DMS53 treated with DMSO at 0.1 percent for 48 hours (cell line): ENCODE data around the gene SQSTM1.
"Not testable (repeated sequence)": the region's sequence is repeated elsewhere in the genome, so short reads cannot be mapped to it uniquely, and the experiment has no call there.

ENCODE experiments used
- DNase-seq: peaks from one replicate; lab custom pipeline; 2025; ENCODE audit not compliant: unreplicated experiment; lab: John Stamatoyannopoulos, UW

SQSTM1 gene

DNA sequence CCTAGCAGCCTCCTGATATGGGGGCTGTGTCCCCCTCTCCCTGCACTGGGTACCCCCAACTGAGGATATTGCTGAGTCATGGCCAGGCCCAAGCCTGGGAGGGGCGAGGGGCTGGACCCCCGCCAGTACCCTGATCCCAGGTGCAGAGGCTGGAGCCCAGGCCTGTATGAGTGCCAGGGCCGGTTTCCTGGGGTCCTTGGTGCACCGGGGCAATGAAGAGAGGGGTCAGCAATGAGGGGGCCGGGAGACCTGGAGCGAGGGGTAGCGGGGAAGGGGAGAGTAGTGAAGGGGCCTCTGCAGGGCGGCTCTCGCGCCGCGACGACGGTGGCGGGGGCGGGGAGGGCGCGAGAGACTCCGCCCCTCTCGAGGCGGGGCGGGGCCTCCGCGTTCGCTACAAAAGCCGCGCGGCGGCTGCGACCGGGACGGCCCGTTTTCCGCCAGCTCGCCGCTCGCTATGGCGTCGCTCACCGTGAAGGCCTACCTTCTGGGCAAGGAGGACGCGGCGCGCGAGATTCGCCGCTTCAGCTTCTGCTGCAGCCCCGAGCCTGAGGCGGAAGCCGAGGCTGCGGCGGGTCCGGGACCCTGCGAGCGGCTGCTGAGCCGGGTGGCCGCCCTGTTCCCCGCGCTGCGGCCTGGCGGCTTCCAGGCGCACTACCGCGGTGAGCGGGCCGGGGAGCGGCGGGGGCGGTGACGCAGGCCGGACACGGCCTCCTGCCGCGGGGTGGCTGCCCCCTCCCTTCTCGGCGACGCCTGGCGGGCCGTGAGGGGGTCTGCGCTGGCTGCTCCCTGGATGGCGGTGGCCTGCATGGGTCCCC, at the start of gene SQSTM1:
SQSTM1 (plus strand) TSS at position 423 of the 815 bp plus-strand sequence; CDS start at position 455, 32 bp downstream.
- peak; percentile 56 for DNase-seq

DNA sequence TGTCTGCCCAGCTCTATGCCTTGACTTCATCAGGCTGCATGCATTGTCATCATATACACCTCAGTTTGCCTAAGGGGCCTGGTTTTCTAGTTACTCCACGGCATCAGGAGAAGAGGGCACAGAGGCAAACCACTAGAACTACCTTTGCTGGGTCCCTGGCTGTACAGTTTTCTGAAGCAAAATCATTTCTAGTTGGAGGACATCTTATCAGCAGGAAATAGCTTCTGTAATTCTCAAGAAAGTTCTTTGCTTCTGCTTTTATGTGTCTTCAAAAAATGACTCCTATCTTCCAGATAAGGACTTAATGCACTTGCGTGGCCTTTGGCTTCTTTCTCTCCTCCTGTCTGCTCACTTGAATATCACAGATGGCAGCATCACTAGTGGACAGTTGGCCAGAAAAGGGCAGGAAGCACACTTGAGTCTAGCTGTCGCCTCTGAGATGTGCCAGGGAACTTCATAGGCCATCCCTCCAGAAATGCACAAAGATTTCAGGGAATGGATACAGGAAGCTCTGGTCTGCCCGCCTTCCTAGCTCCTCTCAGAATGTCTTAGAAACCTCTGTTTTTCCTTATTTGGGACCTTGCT, 49.3 kb upstream of the SQSTM1 start:
- no peak for DNase-seq

DNA sequence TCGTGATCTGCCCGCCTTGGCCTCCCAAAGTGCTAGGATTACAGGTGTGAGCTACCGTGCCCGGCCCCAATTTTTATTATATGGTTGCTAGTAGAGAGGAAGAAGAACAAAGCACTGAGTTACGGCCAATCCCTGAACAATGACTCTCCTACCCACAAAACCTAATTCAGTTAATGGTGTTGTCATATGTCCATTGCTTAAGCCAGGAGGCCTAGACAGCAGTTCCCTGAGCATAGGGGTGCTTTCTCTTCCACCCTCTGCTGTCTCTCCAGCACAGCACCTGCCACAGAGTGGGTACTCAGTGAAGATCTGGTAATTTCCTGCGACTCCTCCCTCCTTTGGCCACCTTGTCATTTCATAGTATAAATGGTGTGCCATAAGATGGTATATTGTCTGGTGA, 48.4 kb upstream of the SQSTM1 start:
- DNase-seq, result no peak

DNA sequence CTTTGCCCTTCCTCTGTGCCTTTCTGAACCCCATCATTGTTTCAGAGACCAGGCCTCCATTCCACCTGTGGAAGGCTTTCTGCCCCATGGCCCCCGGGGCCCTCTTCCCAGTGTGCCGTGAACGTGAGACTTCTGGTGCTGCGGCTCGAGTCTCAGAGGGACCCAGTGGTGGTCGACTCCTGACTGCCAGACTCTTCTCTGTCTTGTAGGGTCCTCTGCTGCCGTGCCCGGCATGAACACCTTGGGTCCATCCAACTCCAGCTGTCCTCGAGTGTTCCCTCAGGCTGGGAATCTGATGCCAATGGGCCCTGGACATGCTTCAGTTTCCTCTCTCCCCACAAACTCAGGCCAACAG, 47.0 kb upstream of the SQSTM1 start:
- DNase-seq, result no peak

DNA sequence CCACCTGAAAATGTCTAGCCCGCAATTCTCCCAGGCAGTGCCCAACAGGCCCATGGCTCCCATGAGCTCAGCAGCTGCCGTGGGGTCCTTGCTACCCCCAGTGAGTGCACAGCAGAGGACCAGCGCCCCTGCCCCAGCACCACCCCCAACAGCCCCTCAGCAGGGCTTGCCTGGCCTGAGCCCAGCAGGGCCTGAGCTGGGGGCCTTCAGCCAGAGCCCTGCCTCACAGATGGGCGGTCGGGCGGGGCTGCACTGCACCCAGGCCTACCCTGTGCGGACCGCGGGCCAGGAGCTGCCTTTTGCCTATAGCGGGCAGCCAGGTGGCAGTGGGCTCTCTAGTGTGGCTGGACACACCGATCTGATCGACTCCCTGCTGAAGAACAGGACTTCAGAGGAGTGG, 46.3 kb upstream of the SQSTM1 start:
- no peak for DNase-seq

DNA sequence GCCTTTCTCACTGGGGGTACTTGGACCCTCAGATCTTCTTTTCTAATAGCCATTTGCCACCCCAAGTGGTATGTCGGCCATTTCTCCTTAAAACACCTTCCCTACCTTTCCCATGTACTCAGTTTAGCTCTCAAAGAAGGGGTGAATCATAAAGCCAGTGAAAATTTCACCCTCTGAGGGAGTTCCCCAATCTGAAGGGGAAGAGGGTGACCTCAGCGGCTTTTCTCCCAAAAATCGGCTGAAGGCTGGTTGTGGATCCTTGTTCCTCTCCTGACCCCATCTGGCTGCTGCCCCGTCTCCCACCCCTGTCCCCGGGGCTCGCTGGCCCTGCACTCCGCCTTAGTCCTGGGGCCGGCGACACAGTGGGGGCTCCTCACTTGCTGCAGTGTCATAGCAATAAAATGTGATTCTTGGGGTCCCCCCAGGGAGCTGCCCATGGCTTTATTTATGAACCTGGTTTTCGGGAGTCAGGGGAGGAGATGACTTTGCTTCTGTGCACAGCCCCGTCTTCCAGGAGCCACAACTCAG, 44.2 kb upstream of the SQSTM1 start:
- DNase-seq, result no peak

DNA sequence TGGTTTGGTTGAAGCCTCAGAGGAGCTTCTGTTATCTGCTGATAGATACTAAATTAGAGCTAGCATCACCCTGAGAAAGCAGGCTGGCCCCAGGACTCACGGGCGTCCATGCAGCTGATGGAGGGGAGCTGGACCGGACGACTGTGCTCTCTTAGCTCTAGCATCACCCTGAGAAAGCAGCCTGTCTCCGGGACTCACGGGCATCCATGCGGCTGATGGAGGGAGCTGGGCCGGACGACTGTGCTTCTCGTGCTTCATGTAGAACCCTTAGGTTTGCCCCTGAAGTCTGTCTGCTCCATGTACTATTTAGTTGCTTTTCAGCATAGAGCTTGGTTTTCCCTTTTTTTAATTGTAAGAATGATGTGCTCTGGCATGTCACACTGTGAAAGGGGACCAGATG, 43.2 kb upstream of the SQSTM1 start:
- no peak for DNase-seq

DNA sequence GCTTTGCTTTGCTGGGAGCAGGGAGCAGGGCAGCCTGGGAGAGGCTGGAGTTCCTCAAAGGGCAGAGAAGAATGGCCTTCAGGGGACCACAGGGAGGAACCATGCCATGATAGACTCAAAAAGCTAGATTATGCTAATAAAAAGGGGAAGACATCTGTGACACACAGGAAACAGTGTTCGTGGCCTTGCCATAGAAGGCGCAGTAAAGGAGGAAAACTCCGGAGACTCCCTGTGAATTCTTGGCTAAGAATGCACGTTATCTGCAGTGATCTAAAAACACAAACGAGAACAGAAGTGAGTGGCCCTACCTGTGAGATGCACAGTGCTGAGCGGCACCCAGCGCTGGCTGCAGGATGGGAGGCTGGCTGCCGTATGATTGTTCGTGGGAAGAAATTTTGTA, 42.8 kb upstream of the SQSTM1 start:
- DNase-seq, result no peak

DNA sequence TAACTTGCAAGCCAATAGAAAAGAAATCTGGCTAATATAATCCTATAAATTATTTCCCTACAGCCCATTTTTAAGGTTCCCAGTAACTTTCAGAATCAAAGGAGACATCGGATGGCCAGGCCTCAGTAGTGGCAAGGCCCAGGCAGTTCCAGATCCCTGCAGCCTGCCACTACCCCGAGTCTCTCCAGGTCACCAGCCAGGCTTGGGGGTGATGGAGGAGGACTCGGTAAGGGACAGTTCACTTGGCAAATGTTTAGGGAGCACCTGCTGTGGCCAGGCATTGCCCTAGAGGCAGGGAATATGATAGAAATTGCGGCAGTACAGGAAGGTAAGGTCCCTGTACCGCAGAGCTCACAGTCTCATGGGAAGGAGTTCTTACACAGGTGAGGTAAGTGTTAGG, 42.1 kb upstream of the SQSTM1 start:
- no peak for DNase-seq

DNA sequence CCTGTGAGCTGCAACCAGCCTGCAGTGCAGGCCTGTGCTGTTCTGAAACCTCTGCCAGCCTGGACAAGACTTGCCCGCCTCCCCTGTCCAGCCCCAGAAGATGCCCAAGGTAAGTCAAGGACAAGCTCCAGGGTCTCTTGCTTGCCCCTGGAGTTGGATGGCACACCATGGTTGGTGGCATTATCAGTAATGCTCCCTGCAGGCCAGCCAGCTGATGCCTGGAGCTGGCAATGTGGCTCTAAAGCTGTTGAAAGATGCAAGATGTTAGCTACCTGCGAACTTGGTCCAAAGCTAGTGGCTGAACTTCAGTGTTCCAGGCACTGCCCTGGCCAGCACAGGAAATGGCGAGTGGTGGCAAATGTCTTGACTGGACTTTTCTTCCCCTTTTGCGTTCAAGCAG, 40.9 kb upstream of the SQSTM1 start:
- DNase-seq, result no peak

DNA sequence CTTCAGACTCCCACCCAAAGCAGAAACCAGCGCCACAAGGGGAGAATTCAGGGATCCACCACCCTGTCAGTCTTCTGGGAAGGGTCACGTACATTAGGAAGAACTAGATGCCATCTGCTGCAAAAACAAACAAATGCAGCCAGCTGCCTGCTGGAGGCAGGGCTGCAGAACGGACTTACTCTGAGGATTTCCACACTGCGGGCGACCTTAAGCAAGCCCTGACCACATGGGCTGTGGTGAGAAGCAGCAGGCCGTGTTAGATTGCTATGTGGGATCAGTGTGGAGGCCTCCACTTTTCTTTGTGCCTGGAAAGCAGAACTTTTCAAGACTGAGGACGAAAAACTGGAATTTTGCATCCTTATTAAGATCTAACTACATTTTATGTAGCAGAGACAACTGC, 40.3 kb upstream of the SQSTM1 start:
- DNase-seq, result no peak

DNA sequence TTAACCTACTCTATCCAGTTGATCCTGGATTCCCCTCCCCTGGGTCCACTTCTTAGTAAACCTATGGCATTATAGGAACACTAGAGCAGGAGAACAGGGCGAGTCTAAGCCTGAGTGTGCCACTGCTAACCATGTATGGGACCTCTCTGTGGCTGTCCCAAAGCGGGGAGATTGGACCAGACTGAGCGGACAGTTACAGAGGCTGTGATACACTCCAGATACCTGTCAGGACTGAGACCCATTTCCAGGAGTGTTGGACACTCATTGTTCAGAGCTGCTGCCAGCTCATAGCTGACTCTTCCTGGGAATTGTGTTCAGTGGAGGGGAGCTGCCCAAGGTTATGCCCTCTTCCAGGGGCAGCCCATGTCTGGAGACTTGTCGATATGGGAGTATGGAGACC, 38.9 kb upstream of the SQSTM1 start:
- no peak for DNase-seq

DNA sequence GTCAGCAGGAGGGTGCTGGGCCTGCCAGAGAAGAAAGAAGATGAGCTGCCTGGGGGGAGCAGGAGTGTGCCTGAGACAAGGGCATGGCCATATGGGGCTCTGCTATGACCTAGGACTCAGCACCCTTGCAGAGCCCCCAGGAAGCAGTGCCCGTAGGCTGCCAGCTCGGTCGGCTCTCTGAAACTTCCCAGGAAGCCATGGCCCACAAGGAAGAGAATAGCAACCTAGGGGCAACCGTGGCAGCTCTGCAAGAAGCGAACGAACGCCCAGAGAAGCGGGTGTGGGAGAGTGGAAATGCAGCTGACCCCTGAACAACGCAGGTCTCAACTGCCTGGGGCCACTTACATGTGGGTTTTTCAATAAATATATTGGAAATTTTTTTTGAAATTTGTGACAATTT, 37.6 kb upstream of the SQSTM1 start:
- DNase-seq, result no peak

DNA sequence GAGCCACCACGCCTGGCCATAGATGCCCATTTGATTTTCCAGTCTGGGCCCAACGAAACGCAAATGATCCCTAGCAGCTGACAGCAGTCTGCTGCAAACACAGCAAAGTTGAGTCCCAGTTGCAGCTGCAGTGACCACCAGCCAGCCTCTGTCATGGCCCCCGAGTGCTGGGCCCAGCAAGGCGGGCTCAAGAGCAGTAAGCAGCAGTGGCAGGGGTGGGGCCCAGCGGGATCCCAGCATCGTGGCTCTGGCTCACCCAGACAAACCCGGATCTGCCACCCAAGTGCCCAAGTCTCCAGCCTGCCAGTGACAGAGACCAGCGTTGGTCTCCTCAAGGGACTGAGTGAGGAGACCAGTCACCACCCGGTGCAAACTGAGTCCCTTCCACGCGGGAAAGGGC, 33.8 kb upstream of the SQSTM1 start:
- no peak for DNase-seq

DNA sequence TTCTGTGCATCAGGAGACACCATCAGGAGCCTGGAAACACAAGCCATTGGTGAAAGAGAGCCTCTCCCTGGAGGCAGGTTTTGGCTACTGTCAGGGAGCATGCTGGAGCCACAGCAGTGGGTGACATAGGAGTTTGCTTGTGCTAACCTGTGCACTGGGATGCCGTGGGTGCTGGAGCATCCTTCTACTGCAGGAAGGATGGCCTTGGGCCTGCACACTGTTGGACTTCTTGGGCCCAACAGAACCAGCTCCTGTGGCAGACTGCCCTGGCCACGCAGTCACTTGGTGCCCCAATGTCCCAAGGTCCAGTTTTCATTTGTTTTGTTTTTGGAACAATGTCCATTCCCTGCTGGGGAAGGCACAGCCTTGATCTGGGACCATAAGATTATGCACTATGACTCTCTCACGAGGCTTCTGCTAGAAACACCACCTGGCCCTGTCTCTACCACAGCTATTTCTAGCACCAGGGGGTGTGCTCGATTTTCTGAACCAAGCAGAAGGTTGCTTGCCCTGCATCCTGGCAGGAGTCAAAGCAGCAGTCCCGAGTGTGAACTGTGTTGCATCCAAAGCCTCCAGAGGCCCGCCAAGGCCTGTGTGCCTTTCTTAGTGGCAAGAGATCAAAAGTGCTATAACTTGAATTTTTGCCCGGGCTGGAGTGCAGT, 32.4 kb upstream of the SQSTM1 start:
- no peak for DNase-seq

DNA sequence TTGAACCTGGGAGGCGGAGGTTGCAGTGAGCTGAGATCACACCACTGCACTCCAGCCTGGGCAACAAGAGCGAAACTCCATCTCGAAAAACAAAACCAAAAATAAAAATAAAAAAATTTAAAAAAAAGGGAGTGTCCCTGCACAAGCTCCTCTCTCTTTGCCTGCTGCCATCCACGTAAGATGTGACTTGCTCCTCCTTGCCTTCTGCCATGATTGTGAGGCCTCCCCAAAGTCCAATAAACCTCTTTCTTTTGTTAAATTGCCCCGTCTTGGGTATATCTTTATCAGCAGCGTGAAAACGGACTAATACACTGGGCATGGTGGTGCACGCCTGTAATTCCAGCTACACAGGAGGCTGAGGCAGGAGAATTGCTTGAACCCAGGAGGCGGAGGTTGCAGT, 31.4 kb upstream of the SQSTM1 start:
- DNase-seq, result not testable (repeated sequence)

DNA sequence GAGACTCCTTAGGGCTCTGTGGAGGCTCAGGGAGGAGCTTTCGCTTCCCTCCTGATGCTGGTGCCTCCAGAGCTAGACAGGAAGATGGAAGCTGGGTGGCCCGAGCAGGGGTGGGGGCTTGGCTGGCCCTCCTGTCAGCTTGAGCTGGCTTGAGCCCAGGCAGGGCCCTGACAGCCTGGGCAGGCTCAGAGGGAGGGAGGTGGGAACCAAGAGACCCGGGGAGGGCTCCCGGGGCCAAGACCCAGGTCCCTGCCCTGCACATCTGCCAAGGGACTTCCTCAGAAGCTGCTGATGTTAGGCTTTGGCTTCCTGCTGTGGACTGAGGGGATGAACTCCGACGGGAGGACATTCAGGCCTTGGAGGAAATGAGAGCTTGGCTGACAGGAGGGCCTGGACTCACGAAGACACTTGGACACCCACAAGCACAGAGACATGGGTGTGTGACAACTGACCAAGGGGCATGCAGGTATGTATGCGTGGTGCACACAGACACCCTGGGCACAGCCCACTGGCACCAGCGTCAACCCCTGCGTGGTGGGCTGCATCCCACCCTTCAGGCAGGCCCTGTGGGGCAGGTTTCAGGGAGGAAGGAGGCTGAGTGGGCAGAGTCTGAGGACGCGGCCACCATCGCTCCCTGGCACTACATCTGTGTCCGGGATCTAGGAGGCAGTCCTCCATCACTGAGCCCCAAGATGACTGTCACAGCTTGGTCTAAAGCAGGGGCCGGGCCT, 28.7 kb upstream of the SQSTM1 start:
- DNase-seq, result no peak

DNA sequence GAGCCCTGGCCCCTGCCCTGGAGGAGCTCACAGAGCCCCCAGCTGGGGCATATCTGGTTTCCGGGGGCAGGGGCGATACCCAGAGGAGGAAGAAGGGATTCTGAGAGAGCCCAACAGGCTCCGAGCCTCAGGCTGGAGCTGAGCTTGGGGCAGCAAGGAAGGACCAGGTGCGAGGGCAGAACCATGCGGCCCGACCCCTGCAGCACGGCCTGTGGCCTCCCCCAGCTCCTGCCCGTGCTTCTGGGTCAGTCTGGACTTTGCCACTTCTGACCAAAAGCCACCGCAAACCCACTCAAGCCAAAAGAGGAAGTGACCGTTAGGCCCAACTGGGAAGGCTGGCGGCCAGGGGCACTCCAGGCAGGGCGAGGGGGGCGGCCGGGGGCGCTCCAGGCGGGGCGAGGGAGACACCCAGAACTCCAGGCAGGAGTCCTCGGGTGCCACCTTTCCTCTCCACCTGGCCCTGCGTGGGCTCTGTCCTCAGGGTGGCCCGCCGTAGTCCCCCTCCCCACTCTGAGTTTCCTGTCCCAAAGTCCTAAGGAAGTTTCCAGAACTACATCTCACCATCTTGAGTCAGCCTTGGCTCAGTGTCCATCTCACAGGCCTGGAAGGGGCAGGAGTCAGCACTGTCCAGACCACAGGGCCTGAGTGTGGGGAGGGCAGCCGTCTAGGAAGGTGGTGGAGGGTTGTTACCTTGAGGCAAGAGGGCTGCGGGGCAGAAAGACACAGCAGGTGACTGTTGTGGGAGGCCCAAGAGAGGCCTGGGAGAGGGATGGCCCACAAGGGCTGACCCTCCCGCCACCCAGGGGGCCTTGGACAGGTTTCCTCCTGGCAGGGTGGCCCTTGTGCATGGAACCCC, 27.9 kb upstream of the SQSTM1 start:
- DNase-seq, result no peak

DNA sequence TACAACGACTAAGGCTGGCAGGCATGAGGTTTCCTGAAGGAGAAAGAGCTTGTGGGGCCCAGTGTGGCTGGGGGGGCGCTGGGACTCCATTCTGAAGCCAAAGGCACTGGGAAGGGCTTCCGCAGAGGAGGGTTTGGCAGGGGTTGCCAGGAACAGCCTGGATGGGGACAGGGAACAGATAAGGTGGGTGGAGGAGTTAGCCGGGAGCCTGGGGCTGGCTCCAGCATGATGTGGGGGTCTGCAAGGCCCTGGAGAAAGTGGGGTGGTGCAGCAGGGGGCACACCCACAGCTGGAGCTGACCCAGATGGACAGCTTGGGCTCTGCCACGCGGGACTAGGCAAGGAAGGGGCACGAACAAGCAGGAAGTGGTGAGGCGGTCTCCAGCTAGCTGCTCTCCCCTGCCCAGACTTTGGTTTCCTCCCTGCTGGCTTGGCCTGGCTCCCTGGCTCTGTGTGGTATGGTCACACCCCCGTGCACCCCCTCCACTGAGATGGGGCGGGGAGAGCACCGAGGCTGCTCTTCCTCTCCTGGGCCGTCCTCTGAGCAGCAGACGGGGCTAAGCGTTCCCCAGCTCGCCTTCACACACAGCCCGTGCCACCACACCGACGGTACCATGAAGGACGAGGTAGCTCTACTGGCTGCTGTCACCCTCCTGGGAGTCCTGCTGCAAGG, 27.1 kb upstream of the SQSTM1 start, which contains the start of gene LTC4S:
LTC4S (plus strand) TSS at position 519 of the 672 bp plus-strand sequence; CDS start at position 614, 95 bp downstream.
- DNase-seq, result no peak

DNA sequence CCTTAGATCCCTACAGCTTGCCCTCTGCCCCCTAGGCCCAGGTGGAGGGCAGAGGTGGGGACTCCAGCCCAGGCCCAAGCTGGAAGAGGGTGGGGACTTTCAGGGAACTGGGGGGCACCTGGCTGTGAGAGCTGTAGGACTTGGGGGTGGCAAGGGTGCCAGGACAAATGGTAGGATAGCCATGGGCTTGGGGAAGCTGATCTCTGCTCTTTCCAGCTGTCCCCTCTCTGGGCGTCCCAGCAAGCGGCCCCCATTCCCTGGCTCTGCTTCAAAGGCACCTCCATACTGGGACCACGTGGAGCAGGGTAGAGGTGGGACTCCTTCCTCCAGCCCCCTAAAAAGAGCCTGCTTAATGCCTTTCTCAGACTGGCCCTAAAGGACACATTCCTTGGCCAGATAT, 26.5 kb upstream of the SQSTM1 start:
- no peak for DNase-seq
